Neural crest cell (in vitro differentiated cells): ENCODE data around the gene CLK3. TPM values are rescaled to one million over a fixed set of nuclear protein-coding genes. Genes with fewer than 3 reads are reported as not detected.

Experiments used
- DNase-seq: peaks from one replicate; pipeline ENCODE4 v3.0.0; 2021; ENCODE audit warnings: low read depth, mixed read lengths, low spot score
- H3K27ac Mint-ChIP-seq: one replicate; pipeline ENCODE4 v1.8.0; 2021; ENCODE audit warnings: mild to moderate bottlenecking, mixed read lengths; ENCODE audit not compliant: unreplicated experiment
- H3K27me3 Mint-ChIP-seq: 2 replicates; pipeline ENCODE4 v1.8.0; 2021; ENCODE audit warnings: low read depth, mild to moderate bottlenecking, mixed read lengths
- H3K36me3 Mint-ChIP-seq: 2 replicates; pipeline ENCODE4 v1.8.0; 2021; ENCODE audit warnings: low read depth, mild to moderate bottlenecking, mixed read lengths
- H3K4me1 Mint-ChIP-seq: 2 replicates; pipeline ENCODE4 v1.8.0; 2021; ENCODE audit warnings: mixed read lengths
- H3K4me3 Mint-ChIP-seq: one replicate; pipeline ENCODE4 v1.8.0; 2021; ENCODE audit warnings: mild to moderate bottlenecking, mixed read lengths
- H3K9me3 Mint-ChIP-seq: 2 replicates; pipeline ENCODE4 v1.8.0; 2021; ENCODE audit warnings: mixed read lengths
- CTCF ChIP-seq: fragments of 200-600 bp; sonication (generic); conservative IDR thresholded peaks from 2 replicates; pipeline ENCODE4 v1.5.0; 2021; ENCODE audit warnings: antibody characterized with exemption, mild to moderate bottlenecking
- total RNA-seq: library from RNA; stranded (reverse); gene quantifications from 2 replicates; pipeline ENCODE4 v1.2.1, GENCODE V29; 2021

The CLK3 gene
- total RNA-seq, 1 donor from 2014 or later = 88.7 TPM

GRCh38 chr15:74648051-74648842 is 32.6 kb downstream of the CLK3 start:
- Mint-ChIP-seq H3K27me3 (no peaks in the 10 kb centered on the region), H3K27ac (no peak overlapping the region), H3K36me3 (peaks cover 8% of the 10 kb centered on the region), H3K9me3 (no peaks in the 10 kb centered on the region), H3K4me1 (peaks cover 18% of the 10 kb centered on the region), H3K4me3 (no peak overlapping the region)
- DNase-seq = no peak
- TF ChIP-seq CTCF = no peak

- no peak for TF ChIP-seq CTCF
- Mint-ChIP-seq H3K4me3 (no peak overlapping the region), H3K27ac (no peak overlapping the region), H3K4me1 (peaks cover 10% of the 10 kb centered on the region), H3K27me3 (no peaks in the 10 kb centered on the region), H3K9me3 (no peaks in the 10 kb centered on the region), H3K36me3 (peaks cover 8% of the 10 kb centered on the region)
- no peak for DNase-seq
These were observed 35.7 kb downstream of the CLK3 start for GRCh38 chr15:74651242-74651741.

GRCh38 chr15:74653426-74654102 is 37.9 kb downstream of the CLK3 start:
- Mint-ChIP-seq H3K4me3 (no peak overlapping the region), H3K9me3 (no peaks in the 10 kb centered on the region), H3K36me3 (peaks cover 8% of the 10 kb centered on the region), H3K27me3 (no peaks in the 10 kb centered on the region), H3K4me1 (peaks cover 25% of the 10 kb centered on the region), H3K27ac (peak overlapping the region; percentile 69)
- DNase-seq = no peak
- no peak for TF ChIP-seq CTCF

- Mint-ChIP-seq H3K27ac (no peak overlapping the region), H3K36me3 (no peaks in the 10 kb centered on the region), H3K4me1 (peaks cover 25% of the 10 kb centered on the region), H3K27me3 (no peaks in the 10 kb centered on the region), H3K4me3 (no peak overlapping the region), H3K9me3 (no peaks in the 10 kb centered on the region)
- no peak for DNase-seq
- TF ChIP-seq CTCF = no peak
These were observed 39.8 kb downstream of the CLK3 start for GRCh38 chr15:74655424-74655823.

GRCh38 chr15:74656935-74657535 is 41.4 kb downstream of the CLK3 start:
- Mint-ChIP-seq H3K4me3 (no peak overlapping the region), H3K9me3 (no peaks in the 10 kb centered on the region), H3K4me1 (peaks cover 20% of the 10 kb centered on the region), H3K36me3 (no peaks in the 10 kb centered on the region), H3K27ac (peak overlapping the region; percentile 72), H3K27me3 (no peaks in the 10 kb centered on the region)
- no peak for DNase-seq
- no peak for TF ChIP-seq CTCF
